Dermis microvascular lymphatic vessel endothelial cell (primary cell): ENCODE results near the gene EIPR1. TPM values are rescaled to one million over a fixed set of nuclear protein-coding genes. Genes with fewer than 3 reads are reported as not detected.

Source experiments
- DNase-seq, 2 donors: peaks; one replicate each; pipeline versions ENCODE4 v3.0.0 to v3.0.0-alpha.2; 2010; ENCODE audit warnings: low read depth in 2 of 2
- total RNA-seq: library from RNA; depleted of rRNA; stranded (reverse); fragments of >200 nt; gene quantifications from 2 replicates; pipeline ENCODE4 v1.2.1, GENCODE V29; 2014

Gene EIPR1
- total RNA-seq, 1 donor from 2014 or later, result 28.8 TPM

GRCh38 chr2:3159782-3160545 lies 217.7 kb downstream of the EIPR1 start:
- no peak for DNase-seq

GRCh38 chr2:3154700-3155099 lies 222.9 kb downstream of the EIPR1 start:
- DNase-seq, result no peak

GRCh38 chr2:3154146-3154545 lies 223.5 kb downstream of the EIPR1 start:
- peak in 1 of 2 donors; percentile 15 for DNase-seq

GRCh38 chr2:3151153-3151918 lies 226.3 kb downstream of the EIPR1 start:
- DNase-seq, result no peak

- DNase-seq, result no peak
Measured at GRCh38 chr2:3149441-3150217, 228.0 kb downstream of the EIPR1 start.

- DNase-seq, result no peak
Measured at GRCh38 chr2:3148716-3149115, 228.9 kb downstream of the EIPR1 start.

- no peak for DNase-seq
Measured at GRCh38 chr2:3147651-3148530, 229.7 kb downstream of the EIPR1 start.

GRCh38 chr2:3146772-3147650 lies 230.6 kb downstream of the EIPR1 start:
- no peak for DNase-seq

GRCh38 chr2:3146175-3146574 lies 231.4 kb downstream of the EIPR1 start:
- DNase-seq, result no peak

GRCh38 chr2:3145471-3146021 lies 232.1 kb downstream of the EIPR1 start:
- DNase-seq, result no peak

GRCh38 chr2:3144856-3145255 lies 232.8 kb downstream of the EIPR1 start:
- no peak for DNase-seq

- no peak for DNase-seq
Measured at GRCh38 chr2:3143602-3144001, 234.0 kb downstream of the EIPR1 start.

GRCh38 chr2:3142961-3143571 lies 234.6 kb downstream of the EIPR1 start:
- no peak for DNase-seq

GRCh38 chr2:3142210-3142609 lies 235.4 kb downstream of the EIPR1 start:
- no peak for DNase-seq

GRCh38 chr2:3141696-3142095 lies 235.9 kb downstream of the EIPR1 start:
- DNase-seq, result no peak

- DNase-seq, result no peak
Measured at GRCh38 chr2:3139906-3140305, 237.7 kb downstream of the EIPR1 start.
